Pancreas (tissue), 10 donors: ENCODE data around the gene CD81. TPM values are rescaled to one million over a fixed set of nuclear protein-coding genes. Genes with fewer than 3 reads are reported as not detected.
"Not testable (repeated sequence)": the region's sequence is repeated elsewhere in the genome, so short reads cannot be mapped to it uniquely, and the experiment has no call there.

Experiments used
- ATAC-seq, 4 donors: fragments of 200-7000 bp; cut with Tn5 transposase; one replicate each; pipeline versions ENCODE4 v1.8.0 to v1.9.1; 2020; ENCODE audit warnings: mild to moderate bottlenecking in 4 of 4, moderate library complexity in 4 of 4
- DNase-seq, 6 donors: peaks; one replicate each; pipeline ENCODE4 v3.0.0-alpha.2; 2020
- FAIRE-seq: peaks from 2 replicates; lab custom pipeline; 2012; peaks lifted over from hg19 to GRCh38; lab: Jason Lieb, UNC
- H3K27ac ChIP-seq, 4 donors: fragments of 200-600 bp; sonication (generic); 1 replicate in 3 of 4; 2 replicates in 1 of 4; pipeline versions ENCODE4 v1.5.0 to v1.8.0; 2020
- H3K27me3 ChIP-seq, 4 donors: fragments of 200-600 bp; one replicate each; pipeline ENCODE4 v1.8.0; 2021
- H3K36me3 ChIP-seq, 3 donors: fragments of 200-600 bp; sonication (generic) in 1 of 3; one replicate each; pipeline versions ENCODE4 v1.5.0 to v1.8.0; 2020 to 2021
- H3K4me1 ChIP-seq, 3 donors: fragments of 200-600 bp; one replicate each; pipeline ENCODE4 v1.8.0; 2021
- H3K4me3 ChIP-seq, 4 donors: fragments of 200-600 bp; sonication (generic) in 2 of 4; one replicate each; pipeline versions ENCODE4 v1.5.0 to v1.8.0; 2020 to 2021
- H3K9me3 ChIP-seq, 4 donors: fragments of 200-600 bp; one replicate each; pipeline ENCODE4 v1.8.0; 2021
- WGBS, 2 donors: extraction: QIAGEN DNeasy Blood & Tissue Kit; methylation state at CpG; one replicate each; pipeline ENCODE4 v1.1.7; 2013; 5-methylcytosine and 5-hydroxymethylcytosine counted together
- intact Hi-C, 3 donors: fragments of 100-400 bp; cut with DNase I; formaldehyde crosslinking; loops; one replicate each; pipeline versions ENCODE4 v1.11.1 to v1.14.2; 2022
- polyA plus RNA-seq, 2 donors: library from polyadenylated mRNA; stranded (reverse); fragments of 200-250 nt; gene quantifications; one replicate each; pipeline ENCODE4 v1.2.3, GENCODE V29; 2013
- total RNA-seq, 6 donors: library from RNA; stranded (reverse); fragmentation: NEBNext Ultra II Directional in 4 of 6; extraction: Animal tissue kit (Norgen Biotek cat#: 25700) in 4 of 6; gene quantifications; one replicate each; pipeline versions ENCODE4 v1.2.1 to v1.2.4, GENCODE V29; 2021 to 2023
- TF ChIP-seq, protein P1 (sequence below), 4 donors: fragments of 200-600 bp; sonication (generic) in 3 of 4; IDR thresholded peaks; one replicate each; pipeline versions ENCODE4 v1.5.0 to v1.8.0; 2021; ENCODE audit warnings: antibody characterized with exemption in 4 of 4
- donor health status: healthy with polysubstance abuse.
- donor health status: DM: no; HTN: no; CAD: no; lungs with moderate emphysema.
- donor health status: DM: no; HTN: no; CAD: no.
- donor health status: control.
- donor health status: control.
- donor health status: Bipolar disorder and iron deficiency.
- donor health status: DM: yes; HTN: yes; CAD: no.
- donor health status: DM: no; HTN: no; CAD: no.
- donor health status: DM: no; HTN: no; CAD: no.
- donor health status: DM: yes; HTN: yes; CAD: no.

CD81 gene
- total and polyA plus RNA-seq, 8 donors: 154 to 392 (median 236) TPM

DNA sequence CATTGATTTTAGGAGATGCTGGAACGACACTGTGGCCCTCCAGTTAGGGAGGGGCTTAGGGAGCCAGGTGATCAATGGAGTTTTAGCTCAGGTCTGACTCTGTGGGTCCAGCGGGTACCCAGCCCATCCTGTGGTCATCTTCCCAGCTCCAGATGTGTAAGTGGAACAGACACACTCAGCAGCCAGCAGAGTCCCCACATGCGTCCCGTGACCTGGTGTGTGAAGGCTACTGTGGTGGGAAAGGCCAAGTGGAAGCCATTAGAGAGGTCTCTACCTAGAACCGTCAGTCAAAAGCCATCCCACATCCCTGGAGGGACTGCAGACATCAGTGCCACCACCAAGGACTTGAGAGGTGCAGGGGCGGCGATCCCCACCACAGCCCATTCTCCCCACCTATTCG lies 19.9 kb upstream of the CD81 start:
- TF ChIP-seq, protein P1, sequence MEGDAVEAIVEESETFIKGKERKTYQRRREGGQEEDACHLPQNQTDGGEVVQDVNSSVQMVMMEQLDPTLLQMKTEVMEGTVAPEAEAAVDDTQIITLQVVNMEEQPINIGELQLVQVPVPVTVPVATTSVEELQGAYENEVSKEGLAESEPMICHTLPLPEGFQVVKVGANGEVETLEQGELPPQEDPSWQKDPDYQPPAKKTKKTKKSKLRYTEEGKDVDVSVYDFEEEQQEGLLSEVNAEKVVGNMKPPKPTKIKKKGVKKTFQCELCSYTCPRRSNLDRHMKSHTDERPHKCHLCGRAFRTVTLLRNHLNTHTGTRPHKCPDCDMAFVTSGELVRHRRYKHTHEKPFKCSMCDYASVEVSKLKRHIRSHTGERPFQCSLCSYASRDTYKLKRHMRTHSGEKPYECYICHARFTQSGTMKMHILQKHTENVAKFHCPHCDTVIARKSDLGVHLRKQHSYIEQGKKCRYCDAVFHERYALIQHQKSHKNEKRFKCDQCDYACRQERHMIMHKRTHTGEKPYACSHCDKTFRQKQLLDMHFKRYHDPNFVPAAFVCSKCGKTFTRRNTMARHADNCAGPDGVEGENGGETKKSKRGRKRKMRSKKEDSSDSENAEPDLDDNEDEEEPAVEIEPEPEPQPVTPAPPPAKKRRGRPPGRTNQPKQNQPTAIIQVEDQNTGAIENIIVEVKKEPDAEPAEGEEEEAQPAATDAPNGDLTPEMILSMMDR (IDR thresholded peaks at IDR 0.05): no peak
- H3K27me3 ChIP-seq: no peaks in the 10 kb centered on the region
- H3K9me3 ChIP-seq: no peaks in the 10 kb centered on the region
- DNase-seq (no peak), FAIRE-seq (no peak), ATAC-seq (no peak)
- H3K27ac ChIP-seq: no peak overlapping the region
- 65 to 72% methylated on average over 7 to 8 of the region's 8 CpGs for WGBS, 2 donors
- no peak overlapping the region for H3K4me3 ChIP-seq
- H3K36me3 ChIP-seq: no peaks in the 10 kb centered on the region
- H3K4me1 ChIP-seq: no peaks in the 10 kb centered on the region
- intact Hi-C loops: no loop called here

DNA sequence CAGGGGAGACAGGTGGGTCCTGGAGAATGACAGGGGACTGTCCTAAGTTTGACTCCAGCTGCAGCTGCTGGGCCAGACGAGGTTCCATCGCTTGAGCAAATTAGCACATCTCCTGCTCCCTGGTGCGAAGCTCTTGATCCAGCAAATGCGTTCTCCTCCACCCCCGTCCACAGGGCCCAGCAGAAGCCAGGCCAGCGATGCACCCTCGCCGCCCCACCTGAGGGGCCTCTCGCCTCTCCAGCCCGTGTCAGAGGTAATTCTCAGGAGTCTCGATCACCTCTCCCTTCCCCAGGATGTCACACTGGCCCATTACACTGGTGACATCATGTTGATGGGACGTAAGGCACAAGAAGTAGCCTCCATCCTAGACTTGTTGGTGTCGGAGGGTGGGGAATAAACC lies 19.5 kb upstream of the CD81 start:
- FAIRE-seq, H3K27ac ChIP-seq, intact Hi-C loops, H3K36me3 ChIP-seq, H3K4me3 ChIP-seq, DNase-seq, H3K9me3 ChIP-seq, H3K27me3 ChIP-seq, H3K4me1 ChIP-seq, ATAC-seq: not testable (repeated sequence)
- 85 to 89% methylated on average over 13 of the region's 13 CpGs for WGBS, 2 donors

DNA sequence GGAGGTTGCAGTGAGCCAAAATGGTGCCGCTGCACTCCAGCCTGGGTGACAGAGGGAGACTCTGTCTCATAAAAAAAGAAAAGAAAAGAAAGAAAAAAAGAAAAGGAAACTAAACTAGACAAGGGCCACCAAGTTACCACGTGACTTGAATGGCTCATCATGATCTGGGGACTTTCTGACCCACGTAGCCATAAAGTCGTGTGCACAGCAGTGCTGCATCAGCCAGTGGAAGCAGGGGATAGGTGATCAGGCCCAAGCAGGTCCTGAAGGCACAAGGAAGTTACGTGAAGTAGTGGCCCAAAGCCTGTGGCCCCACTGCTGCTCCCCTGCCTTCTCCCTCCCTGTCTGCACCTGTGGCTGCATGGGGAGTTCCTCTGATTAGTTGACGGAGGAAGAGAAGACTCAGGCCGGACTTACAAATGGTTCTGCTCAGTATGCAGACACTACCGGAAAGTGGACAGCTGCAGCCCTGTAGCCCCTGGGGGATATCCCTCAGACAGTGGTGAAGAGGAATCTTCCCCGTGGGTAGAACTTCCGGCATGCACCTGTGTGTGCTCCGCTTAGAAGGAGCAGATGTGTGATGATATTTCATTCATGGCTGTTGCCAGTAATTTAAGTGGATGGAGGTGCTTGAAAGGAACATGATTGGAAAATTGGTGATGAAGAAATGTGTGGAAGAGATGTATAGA lies 18.2 kb upstream of the CD81 start:
- TF ChIP-seq, protein P1 (IDR thresholded peaks at IDR 0.05): no peak
- no peaks in the 10 kb centered on the region for H3K27me3 ChIP-seq
- H3K9me3 ChIP-seq: no peaks in the 10 kb centered on the region

DNA sequence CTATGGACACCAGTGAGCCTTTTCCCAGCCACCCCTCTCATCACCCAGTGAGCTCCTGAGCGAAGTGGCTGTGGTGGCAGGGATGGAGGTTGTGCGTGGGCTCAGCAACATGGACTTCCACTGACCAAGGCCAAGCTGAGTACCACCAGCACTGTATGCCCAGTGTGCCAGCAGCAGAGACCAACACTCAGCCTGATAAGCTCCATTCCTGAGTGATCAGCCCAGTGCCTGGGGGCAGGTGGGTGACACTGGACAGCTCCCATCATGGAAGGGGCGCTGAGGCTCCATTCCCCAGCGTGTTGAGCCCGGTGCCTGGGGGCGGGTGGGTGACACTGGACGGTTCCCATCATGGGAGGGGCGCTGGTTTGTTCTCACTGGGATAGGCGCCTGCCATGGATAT lies 17.6 kb upstream of the CD81 start:
- ATAC-seq (no peak), FAIRE-seq (no peak), DNase-seq (no peak)
- Histone ChIP-seq H3K27ac (peak overlapping the region in 1 of 4 donors; percentile 16), H3K27me3 (no peaks in the 10 kb centered on the region), H3K4me3 (no peak overlapping the region), H3K4me1 (no peaks in the 10 kb centered on the region), H3K9me3 (no peaks in the 10 kb centered on the region), H3K36me3 (no peaks in the 10 kb centered on the region)
- intact Hi-C loops: no loop called here
- WGBS, 2 donors: 94 to 96% methylated on average over 9 of the region's 9 CpGs
- TF ChIP-seq, protein P1 (IDR thresholded peaks at IDR 0.05): no peak

More for the DNA sequence above, 18.2 kb upstream of the CD81 start:
- intact Hi-C loops: no loop called here
- 90 to 93% methylated on average over 11 of the region's 11 CpGs for WGBS, 2 donors
- FAIRE-seq (no peak), ATAC-seq (no peak), DNase-seq (no peak)
- H3K27ac ChIP-seq: no peak overlapping the region
- no peaks in the 10 kb centered on the region for H3K36me3 ChIP-seq
- no peak overlapping the region for H3K4me3 ChIP-seq
- H3K4me1 ChIP-seq: no peaks in the 10 kb centered on the region

DNA sequence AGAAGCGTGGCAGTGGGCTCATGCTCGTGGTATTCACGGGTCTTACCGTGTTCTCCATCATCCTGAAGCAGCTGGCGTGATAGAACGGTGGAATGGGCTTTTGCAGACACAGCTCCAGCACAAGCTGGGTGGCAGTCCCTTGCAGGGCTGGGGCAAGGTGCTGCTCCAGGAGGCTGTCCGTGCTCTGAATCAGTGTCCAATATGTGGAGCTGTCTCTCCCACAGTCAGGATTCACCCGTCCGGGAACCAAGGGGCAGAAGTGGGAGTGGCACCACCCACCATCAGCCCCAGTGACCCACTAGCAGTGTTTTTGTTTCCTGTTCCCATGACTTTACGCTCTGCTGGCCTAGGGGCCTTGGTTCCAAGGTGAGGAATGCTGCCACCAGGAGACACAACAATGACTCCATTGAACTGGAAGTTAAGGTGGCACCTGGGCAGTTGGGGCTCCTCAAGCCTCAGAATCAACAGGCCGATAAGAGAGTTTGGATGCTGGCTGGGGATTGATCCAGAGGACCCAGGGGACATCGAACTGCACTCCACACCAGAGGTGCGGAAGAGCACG lies 16.9 kb upstream of the CD81 start:
- H3K27me3 ChIP-seq: no peaks in the 10 kb centered on the region
- DNase-seq: peak in 2 of 6 donors; percentile 16 to 29
- 76 to 77% methylated on average over 14 of the region's 14 CpGs for WGBS, 2 donors
- intact Hi-C loops: no loop called here
- H3K4me3 ChIP-seq: no peak overlapping the region
- H3K27ac ChIP-seq: peak overlapping the region in 1 of 4 donors; percentile 16
- no peaks in the 10 kb centered on the region for H3K36me3 ChIP-seq
- TF ChIP-seq, protein P1 (IDR thresholded peaks at IDR 0.05): no peak
- peak; percentile 17 to 73 (median 52) for ATAC-seq
- H3K4me1 ChIP-seq: no peaks in the 10 kb centered on the region
- no peaks in the 10 kb centered on the region for H3K9me3 ChIP-seq
- FAIRE-seq: no peak
